Putamen (tissue), 1 donor: ENCODE results near the gene GUCY1A1.
A peak's percentile ranks its signal among the peaks of the same experiment; 100 is the strongest.

Experiments used
- DNase-seq: peaks from one replicate; pipeline ENCODE4 v3.0.0-alpha.2; 2016; ENCODE audit warnings: low spot score

The GUCY1A1 gene

DNA sequence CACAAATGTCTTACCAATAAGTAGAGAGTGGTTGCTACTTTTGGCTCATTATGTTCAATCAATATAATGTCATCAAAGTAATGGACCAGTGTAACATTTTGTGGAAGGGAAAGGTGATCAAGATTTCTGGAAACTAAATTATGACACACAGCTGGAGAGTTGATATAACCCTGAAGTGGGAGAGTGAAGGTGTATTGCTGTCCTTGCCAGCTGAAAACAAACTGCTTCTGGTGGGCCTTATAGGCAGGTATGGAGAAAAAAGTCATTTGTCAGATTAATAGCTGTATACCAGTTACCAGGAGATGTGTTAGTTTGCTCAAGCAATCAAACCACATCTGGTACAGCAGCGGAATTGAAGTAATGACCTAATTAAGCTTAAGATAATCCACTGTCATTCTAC lies 74.9 kb downstream of the GUCY1A1 start:
- DNase-seq: no peak

DNA sequence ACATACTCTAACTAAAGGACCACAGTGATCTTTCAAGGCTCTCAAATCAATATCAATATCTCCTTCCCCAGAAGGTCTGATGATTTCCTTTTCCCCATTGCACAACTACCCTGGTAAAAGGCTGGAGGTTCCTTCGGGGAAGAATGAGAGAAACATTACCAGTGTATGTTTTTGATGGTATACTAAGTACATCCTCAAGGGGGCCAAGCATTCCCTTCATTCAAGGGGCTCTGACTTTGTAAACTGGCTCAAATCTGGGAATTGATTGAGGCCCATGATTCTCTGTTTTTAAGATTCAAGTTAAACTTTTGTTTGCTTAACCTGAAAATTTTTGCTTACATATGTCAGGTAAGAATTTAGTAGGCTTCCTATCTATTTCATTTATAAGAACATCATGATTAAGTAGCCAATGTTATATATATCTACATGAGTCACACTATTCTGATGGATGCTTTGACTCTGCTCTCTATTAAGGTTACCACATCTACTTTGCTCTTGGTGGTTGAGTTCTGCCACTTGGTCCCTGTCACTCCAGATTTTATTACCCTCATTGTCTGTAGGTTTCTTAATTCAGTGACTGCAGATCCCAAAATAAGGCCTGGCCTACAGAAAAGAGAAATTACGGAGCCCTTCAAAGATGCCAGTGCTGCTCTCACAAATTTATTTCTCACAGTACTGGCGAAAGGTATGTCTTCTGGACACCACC lies 75.8 kb downstream of the GUCY1A1 start:
- no peak for DNase-seq

DNA sequence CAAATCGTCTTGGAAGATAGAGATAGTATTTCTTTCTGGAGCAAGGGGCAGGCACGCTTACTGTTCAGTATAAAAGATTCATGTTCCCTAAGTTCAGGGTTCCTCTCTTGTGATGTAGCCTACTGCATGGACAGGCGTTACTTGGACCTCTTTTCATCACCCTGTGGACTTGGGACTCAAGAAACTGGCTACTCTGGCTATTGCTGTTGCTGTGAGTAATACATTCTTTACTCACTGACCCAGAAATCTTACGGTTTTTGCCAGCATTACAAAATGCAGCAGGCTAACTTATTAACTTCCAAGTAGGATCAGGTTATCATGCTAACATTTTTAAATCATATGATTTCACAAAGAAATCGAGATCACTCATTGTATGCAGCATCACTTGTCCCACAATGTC lies 79.3 kb downstream of the GUCY1A1 start:
- DNase-seq: no peak

DNA sequence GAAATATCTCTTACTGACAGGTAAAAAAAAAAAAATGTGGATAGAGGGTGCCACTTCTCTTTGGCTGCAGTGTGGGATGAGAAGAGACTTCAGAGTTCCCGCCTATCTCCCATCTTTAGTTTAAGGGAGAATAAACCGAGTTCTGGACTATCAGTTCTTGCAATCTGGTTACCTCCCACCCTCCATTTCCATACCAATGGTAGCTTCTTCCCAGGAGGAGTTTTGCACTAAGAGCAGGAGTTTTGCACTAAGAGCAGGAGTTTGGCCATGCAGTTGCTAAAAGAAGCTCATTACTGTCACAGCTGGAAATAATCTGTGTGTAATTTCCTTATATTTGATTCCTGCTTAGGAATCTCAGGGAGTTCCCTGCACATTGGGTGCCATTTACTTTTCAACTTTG lies 81.4 kb downstream of the GUCY1A1 start:
- no peak for DNase-seq

DNA sequence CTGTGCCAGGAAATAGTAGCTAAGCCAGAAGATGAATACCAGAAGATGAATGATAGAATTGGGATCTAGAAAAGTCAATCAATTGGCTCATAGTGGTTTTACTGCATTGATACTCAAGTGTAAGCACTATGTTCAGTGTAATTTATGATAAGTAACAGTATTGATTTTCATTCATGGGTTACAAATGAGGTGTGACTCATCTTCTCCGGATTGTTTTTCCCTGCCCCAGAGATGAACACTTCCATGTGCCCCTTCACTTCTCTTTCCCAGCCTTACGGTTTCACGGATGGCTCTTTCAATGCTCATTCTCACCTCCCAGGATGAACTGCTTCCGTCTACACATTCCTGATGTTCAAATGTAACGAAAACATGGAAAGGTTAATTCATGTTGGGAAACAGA lies 82.4 kb downstream of the GUCY1A1 start:
- no peak for DNase-seq

DNA sequence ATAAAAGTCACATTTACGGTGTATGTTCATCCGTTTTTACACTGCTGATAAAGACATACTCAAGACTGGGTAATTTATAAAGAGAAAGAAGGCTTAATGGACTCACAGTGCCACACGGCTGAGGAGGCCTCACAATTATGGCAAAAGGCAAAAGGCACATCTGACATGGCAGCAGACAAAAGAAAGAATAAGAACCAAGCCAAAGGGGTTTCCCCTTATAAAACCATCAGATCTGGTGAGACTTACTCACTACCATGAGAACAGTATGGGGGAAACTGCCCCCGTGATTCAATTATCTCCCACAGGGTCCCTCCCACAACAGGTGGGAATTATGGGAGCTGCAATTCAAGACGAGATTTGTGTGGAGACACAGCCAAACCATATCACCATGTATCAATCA lies 84.9 kb downstream of the GUCY1A1 start:
- no peak for DNase-seq

DNA sequence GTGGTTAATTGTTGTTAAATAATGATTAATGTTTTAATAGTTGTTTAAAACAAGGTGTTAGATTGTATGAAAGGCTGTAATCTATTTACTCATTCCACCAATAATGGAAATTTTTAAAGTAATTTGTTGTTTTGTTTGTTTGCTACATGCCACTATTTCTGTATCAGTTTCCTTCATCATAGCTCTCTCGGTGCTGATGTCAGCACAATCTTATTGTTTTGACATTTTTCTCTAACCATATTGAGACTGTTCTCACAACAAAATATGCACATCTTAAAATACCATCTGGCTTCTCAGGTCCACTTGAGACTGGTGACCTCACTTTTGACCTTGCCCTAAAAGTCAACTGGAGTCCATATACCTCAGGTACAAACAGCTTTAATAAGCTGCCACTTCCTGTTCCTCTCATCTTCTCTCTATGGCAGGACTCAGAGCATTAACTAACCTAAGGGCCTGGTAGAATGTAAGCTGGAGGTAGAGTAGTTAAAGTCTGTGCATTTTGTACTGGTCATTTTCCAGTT lies 91.2 kb downstream of the GUCY1A1 start:
- DNase-seq: no peak

DNA sequence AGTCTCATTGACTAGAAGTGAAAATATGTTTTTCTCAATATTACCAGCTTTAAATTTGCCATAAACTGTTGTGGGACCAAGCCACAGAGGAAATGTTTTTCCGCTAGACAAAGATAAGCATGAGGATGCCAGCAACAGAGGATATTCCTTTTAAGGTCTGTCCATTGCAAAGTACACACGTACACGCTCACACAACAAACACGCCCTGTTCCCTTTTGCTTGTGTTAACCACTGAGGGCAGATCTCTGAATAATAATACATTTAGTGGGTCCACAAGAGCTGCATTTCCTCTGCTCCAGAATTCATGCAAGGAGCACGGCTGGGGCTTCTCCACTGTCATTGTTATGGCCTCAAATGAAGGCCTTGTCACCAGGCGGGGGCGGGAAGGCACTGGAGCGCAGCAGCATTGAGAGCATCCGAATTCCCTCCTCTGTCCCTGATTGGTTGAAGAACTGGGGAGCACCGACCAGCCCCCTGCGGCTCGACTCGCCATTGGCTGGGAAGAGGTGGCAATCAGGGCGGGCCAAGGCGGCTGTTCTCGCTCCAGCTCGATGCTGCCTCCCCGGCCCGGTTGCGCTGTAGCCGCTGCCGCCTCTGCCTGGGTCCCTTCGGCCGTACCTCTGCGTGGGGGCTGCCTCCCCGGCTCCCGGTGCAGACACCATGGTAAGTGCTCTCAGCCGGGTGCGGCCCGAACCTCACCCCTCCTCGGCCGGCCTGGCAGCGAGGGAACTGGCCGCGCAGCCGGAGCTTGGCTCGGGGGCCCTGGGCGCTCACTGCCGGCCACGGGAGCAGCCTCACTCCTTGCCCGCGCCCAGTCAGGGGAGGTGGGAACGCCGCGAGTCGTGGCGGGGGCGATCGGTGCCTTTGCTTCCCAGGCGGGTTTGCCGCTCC lies 92.1 kb downstream of the GUCY1A1 start, which contains the start of gene GUCY1B1:
TSS of gene GUCY1B1 (plus strand) at position 541 of the 891 bp plus-strand sequence. CDS start at position 661, 120 bp downstream.
- DNase-seq: peak; percentile 98

DNA sequence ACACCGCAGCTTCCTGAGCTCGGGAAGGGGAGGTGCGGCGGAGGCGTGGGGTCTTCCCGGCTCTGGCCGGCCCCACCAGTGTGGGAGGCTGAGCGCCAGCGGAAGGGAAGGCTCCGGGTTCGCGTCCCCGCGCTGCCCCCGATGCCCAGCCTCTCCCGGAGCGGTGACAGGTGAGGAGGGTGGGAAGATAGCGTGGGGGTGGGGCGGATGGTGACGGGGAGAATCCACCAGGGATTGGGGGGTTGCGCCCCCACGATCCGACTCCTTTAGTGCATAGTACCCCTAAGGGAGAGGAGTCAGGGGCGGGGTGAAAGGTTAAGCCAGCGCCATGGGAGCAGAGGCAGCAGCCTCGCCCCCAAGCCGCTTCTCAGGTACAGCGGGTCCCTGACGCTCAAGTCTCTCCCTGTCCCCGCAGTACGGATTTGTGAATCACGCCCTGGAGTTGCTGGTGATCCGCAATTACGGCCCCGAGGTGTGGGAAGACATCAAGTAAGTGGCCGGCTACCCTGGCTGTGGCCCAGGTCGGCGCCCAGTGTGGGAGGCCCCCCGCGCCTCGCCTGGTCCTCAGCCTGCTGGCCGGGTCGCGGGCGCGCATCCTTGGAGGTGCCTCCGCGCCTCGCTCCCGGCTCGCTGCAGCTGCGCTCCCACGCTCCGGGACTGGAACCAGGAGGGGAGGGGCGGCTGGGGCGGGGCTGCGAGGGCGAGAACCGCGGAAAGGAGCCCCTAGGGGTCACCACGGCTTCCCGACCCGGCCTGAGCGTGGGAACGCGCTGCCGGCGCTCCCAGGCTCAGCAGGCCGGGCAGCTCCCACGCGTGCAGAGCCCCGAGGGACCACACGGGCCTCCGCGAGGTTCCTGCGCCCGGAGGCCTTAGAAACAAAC lies 93.0 kb downstream of the GUCY1A1 start:
- peak; percentile 40 for DNase-seq

DNA sequence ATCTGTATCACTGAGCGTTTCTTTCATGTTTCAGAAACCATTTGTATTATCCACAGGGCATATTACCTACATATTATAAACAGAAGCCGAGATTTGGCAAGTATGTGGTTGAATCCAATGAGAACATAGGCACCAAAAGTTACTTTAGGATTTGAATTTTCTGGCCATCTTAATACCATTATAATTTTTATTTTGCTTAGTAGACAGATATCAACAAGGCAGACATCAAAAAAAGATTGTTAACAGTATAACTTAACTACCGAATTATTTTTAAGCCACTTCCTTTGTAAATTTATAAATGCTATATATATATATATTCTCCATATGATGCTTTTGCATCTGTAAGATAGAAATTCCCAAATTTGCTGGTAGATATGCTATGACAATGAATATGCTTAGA lies 94.4 kb downstream of the GUCY1A1 start:
- no peak for DNase-seq

DNA sequence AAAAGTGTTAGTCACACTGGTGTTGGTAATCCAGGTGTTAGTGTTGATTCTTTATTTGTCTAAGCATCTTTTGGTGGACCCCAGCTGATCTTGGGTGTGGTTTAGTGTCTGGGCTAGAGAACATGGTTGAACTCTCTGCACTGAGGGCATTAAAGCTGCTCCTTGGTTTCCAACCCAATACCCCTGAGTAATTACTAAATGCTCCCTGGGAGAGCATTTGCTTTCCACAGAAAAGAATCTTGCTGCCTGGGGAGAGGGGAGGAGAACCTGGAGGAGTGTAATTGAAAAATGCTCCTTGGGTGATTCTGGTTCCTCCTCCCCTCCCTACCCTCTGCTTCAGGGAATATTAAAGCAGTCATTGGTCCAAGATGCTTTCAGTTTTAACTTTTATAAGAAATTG lies 95.3 kb downstream of the GUCY1A1 start:
- no peak for DNase-seq

DNA sequence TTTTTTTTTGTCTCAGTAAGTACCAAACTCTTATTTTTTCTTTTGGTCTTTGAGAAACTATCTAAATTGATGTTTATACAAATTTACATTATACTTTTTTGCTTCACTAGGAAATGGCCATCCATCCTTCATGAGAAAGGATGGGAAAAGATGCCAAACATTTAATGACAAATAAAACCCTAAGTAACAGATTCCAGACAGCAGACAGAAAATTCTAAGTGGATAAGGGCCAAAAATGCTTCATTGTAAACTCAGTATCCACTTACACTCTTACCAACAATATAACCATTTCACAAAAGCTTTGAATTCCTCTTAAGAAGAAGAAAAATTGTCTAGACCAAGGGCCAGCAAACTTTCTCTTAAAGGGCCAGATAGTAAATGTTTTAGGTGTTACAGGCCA lies 95.7 kb downstream of the GUCY1A1 start:
- no peak for DNase-seq

DNA sequence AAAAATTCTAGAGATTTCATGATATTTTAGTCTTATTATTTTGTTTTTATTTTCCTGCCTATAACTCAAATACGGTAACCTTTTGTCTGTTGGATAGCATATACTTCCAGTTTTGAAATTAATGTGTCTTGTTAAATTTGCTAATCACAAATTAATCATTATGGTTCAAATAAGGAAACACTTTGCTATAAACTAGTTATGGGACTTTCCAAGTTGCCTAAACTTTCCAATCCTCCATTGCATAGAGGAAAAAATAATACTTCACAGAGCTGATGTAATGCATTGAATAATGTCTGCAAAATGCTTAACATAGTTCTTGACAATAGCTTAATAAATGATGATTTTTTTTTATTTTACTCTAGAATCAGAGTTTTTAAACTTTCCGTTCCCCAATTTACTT lies 96.9 kb downstream of the GUCY1A1 start:
- DNase-seq: no peak

DNA sequence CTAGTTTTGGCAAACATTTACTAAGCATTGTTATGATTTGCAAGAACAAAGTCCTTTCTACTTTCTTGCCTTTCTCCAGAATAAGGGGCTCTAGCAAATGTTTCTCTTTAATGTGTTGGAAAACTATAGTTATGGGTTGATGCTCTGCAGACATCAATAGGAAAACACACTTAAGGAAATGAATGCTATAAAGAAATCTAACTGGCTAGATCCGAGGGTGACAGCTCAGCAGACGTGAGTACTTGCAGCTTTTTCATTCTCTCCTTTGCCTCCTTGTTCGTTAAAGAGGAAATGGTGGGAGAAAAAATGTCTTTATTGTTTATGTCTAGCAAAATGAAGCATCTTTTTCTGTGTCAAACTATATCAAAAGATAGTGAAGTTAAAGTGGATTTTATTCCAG lies 98.5 kb downstream of the GUCY1A1 start:
- no peak for DNase-seq

DNA sequence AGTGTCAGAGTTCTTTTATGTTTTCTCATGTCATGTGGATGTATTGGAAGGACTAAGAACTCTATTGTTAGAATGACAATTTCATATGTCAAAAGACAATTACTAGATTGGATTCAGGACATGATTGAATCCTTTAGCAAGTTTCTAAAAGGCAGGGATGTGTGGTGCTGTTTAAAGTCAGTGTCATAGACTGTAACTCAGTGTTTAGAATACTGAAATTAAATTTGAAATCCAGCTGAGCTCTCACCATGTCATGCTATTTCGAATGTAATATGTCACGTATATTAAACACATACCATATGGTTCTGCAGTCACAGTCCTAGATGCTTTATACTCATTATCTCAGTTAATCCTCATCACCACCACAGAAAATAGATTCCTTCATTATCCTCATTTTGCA lies 100.0 kb downstream of the GUCY1A1 start:
- DNase-seq: no peak

DNA sequence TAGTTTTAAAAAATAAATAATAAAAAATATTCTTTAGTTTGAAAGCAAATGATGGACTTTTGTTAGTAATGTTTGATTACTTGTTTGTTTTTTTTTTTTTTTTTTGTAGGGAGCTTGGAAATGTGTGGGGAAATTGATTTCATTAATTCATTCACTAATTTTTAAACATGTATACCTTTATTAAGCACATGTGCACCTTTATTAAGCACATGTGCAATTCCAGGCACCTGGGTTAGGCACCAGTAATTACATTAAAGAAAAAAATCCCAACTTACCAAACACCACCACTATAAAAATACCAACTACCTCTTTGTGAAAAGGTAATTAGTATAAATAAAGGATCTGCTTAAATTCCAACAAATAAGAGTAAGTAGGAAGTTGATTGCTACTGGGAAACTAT lies 101.7 kb downstream of the GUCY1A1 start:
- DNase-seq: no peak

DNA sequence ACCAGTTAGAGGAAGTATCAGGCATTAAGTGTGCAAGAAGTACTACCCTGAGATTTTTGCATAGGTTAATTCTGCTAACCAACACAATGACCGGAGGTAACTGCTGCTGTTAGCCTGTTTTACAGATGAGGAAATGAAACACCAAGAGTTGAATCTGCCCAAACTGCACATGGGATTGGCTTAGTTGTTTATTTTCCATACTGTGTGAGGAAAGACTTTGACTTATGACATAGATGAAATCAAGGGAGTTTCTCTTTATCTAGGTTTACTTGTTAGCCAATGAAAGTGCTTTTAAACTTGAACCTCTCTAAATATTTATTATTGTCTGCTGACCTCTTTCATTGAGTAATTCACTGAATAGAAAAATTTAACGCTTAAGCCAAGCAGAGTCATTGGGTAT lies 102.4 kb downstream of the GUCY1A1 start:
- DNase-seq: no peak

DNA sequence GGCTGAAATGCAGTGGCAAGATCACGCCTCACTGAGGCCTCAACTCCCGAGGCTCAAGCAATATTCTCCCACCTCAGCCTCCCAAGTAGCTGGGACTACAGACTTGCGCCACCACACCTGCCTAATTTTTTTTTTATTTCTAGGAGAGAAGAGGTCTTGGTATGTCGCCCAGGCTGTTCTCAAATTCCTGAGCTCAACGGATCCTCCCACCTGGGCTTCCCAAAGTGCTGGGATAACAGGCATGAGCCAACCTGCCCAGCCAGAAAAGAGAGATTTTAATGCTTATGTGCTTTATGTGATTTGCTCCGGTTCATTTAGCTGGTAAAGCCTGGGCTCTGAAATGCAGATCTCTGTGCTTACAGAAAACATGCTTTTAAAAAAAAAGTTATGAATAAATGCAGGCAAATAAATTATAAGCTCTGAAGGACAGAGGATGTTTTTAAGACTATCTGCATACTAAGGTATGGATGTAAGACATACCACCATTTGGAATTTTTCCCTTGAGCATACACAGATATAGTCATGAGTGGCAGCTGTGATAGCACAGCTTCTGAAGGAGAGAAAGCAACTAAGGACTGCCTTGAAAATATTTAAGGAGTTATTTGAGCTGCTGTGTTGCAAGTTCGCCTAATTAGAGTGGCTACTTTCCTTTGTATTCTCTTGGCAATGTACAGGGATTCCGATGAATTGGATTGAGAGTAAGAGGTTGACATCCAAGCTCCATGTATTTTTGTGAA lies 106.0 kb downstream of the GUCY1A1 start:
- DNase-seq: no peak

DNA sequence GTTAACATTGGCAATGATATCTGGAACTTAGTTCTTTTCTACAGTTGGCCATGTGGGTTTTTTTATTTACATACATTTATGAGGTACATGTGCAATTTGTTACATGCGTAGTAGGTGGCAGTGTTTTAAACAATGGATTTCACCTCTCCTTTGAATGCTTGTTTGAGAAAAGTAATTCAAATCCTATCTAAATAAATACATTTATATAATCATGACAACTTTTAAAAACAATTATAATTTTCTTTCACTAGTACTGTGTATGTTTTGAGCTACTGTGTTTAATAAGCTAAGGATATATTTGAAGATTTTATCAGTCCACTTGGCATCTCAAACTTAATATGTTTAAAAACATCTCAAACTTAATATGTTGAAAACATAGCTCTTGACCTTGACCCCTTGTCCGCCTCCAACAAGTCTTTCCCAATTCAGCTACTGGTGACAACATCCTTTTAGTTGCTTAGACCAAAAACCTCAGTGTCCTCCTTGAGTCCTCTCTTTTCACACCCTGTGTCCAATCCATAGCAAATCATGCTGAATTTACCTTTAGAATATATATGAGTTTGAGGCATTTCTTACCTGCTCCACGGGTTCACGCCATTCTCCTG lies 106.7 kb downstream of the GUCY1A1 start:
- DNase-seq: no peak

DNA sequence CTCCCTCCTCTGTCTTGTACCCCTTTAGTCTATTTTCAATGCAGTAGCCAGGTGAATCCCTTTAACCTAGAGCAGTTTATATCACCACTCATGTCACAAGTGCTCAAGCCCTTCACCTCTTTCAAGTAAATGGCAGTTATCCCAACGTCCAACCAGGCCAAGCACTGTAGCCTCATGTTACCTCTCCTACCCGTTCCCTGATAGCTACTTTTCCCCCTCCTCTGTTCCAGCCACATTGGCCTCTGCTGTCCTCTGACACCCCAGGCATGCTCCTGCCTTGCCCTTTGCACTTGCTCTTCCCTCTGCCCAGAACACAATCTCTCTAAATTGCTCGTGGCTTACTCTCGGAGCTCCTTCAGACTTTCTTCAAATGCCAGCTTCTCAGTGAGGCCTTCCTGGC lies 107.4 kb downstream of the GUCY1A1 start:
- no peak for DNase-seq
